Lower leg skin (tissue), 4 donors: ENCODE data around the gene GPAT3. TPM values are rescaled to one million over a fixed set of nuclear protein-coding genes. Genes with fewer than 3 reads are reported as not detected.

ENCODE experiments used
- DNase-seq, 2 donors: peaks; one replicate each; pipeline ENCODE4 v3.0.0-alpha.2; 2019; ENCODE audit warnings: low spot score in 2 of 2
- H3K4me3 ChIP-seq: fragments of 200-600 bp; sonication (generic); 2 replicates; pipeline ENCODE4 v1.5.1; 2017; ENCODE audit warnings: mild to moderate bottlenecking, low read depth; ENCODE audit not compliant: poor library complexity, severe bottlenecking
- CTCF ChIP-seq, 3 donors: fragments of 450-650 bp; IDR thresholded peaks; one replicate each; pipeline ENCODE4 v1.5.1; 2016; ENCODE audit warnings: antibody characterized with exemption in 3 of 3, mild to moderate bottlenecking in 3 of 3, moderate library complexity in 2 of 3
- POLR2A ChIP-seq, 2 donors: fragments of 450-650 bp; IDR thresholded peaks; one replicate each; pipeline ENCODE4 v1.6.1; 2016 to 2017; ENCODE audit warnings: antibody characterized with exemption in 2 of 2, mild to moderate bottlenecking in 1 of 2, moderate library complexity in 1 of 2
- WGBS, 2 donors: methylation state at CpG; one replicate each; pipeline ENCODE4 v1.1.5; 2018; 5-methylcytosine and 5-hydroxymethylcytosine counted together
- intact Hi-C: fragments of 100-400 bp; cut with DNase I; formaldehyde crosslinking; loops from one replicate; pipeline ENCODE4 v1.15.0; 2023; ENCODE audit warnings: low total_unique reads
- total RNA-seq, 4 donors: library from RNA; depleted of rRNA; stranded (reverse); fragments of >200 nt; gene quantifications; one replicate each; pipeline ENCODE4 v1.1.0, GENCODE V29; 2016

GPAT3 gene
- total RNA-seq, 4 donors from 2014 or later: 4.0 to 8.5 (median 6.4) TPM

DNA sequence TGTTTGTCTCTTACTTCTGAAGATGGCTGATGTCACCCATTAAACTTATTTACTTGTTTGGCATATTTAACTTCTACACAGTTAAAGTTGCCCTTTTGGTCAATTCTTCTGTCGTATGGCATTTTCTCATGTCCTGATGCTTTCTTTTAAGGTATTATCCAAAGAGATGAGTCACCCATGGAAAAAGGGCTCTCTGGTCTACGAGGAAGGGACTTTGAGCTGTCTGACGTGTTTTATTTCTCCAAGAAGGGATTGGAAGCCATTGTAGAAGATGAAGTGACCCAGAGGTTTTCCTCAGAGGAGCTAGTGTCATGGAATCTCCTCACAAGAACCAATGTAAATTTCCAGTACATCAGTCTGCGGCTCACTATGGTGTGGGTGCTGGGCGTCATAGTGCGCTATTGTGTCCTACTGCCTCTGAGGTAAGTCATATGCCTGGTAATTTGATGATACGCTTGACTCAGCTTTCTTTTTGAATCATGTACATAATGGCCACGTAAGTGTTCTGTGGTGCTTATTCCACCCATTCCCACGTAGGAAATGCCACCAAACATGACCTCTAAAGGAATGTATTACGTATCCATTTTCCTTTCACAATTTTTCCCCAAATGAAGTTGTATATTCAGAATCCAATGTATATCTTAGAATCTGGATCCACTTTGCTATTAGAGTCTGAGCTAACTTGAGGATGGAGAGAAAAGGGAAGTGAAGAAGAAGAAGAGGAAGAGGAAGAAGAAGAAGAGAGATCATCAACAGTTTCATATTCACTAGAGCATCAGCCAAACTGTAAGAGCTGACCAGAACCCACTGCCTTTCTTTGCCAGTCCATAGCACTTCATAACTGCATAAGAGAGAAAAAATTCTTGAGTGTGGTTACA is 45.7 kb downstream of the GPAT3 start:
- TF ChIP-seq POLR2A (IDR thresholded peaks at IDR 0.05) (no peak), CTCF (IDR thresholded peaks at IDR 0.05) (no peak)
- H3K4me3 ChIP-seq: no peak overlapping the region
- no peak for DNase-seq
- intact Hi-C loops: no loop called here
- WGBS, 2 donors: 90 to 95% methylated on average over 10 of the region's 10 CpGs

GRCh38 chr4:83582289-83582785 is 46.4 kb downstream of the GPAT3 start:
- WGBS, 2 donors: 45 to 48% methylated on average over 7 of the region's 7 CpGs
- intact Hi-C loops: no loop called here
- no peak for TF ChIP-seq POLR2A (IDR thresholded peaks at IDR 0.05)
- no peak for TF ChIP-seq CTCF (IDR thresholded peaks at IDR 0.05)
- H3K4me3 ChIP-seq: no peak overlapping the region
- no peak for DNase-seq

DNA sequence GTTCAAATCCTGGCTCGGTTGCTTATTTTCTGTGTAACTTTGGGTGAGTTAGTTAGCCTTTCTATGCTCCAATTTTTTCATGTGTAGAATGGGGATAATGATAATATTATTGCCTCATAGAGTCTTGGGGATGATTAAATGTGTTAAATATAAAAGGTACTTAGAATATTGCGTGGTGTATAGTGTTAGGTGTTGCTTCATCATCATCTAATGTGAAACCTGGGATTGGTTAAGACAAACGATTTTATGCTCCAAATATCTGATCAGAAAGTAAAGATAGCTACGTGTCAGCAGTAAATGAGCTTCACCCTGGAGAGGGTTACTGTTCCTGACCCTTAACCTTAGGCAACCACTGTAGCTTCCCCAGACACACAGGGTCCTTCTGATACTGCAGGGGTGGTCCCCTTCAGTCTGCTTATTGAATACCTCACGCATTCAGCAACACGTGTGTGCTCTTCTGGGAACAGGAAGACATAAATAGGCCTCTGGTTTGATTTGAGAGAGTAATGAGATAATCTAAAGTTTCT is 50.1 kb downstream of the GPAT3 start:
- TF ChIP-seq CTCF (IDR thresholded peaks at IDR 0.05) (no peak), POLR2A (IDR thresholded peaks at IDR 0.05) (no peak)
- 78 to 79% methylated on average over 6 of the region's 6 CpGs for WGBS, 2 donors
- DNase-seq: no peak
- intact Hi-C loops: no loop called here
- no peak overlapping the region for H3K4me3 ChIP-seq

- no peak overlapping the region for H3K4me3 ChIP-seq
- intact Hi-C loops: no loop called here
- TF ChIP-seq CTCF (IDR thresholded peaks at IDR 0.05) (no peak), POLR2A (IDR thresholded peaks at IDR 0.05) (no peak)
- WGBS, 2 donors: 67 to 69% methylated on average over 3 of the region's 3 CpGs
- DNase-seq: no peak
Measured at GRCh38 chr4:83589279-83589678, 53.4 kb downstream of the GPAT3 start.

- 80% methylated on average over 4 of the region's 4 CpGs for WGBS, 2 donors
- DNase-seq: no peak
- intact Hi-C loops: no loop called here
- no peak for TF ChIP-seq POLR2A (IDR thresholded peaks at IDR 0.05)
- TF ChIP-seq CTCF (IDR thresholded peaks at IDR 0.05): no peak
- no peak overlapping the region for H3K4me3 ChIP-seq
Measured at GRCh38 chr4:83591056-83591455, 55.1 kb downstream of the GPAT3 start.
